KBM-7 (cell line): ENCODE data around the gene NBEA.
"Not testable (repeated sequence)": the region's sequence is repeated elsewhere in the genome, so short reads cannot be mapped to it uniquely, and the experiment has no call there.

Source experiments
- DNase-seq: peaks from one replicate; pipeline ENCODE4 v3.0.0-alpha.2; 2015
- in situ Hi-C: fragments of 300-500 bp; cut with MboI; formaldehyde crosslinking; loops from 2 replicates; pipeline ENCODE4 v1.14.3; 2020; ENCODE audit warnings: low sequenced_read_pairs, low pct_unique_long_range_greater_than_20kb, mixed read lengths

Gene NBEA

GRCh38 chr13:35046587-35046986, 104.5 kb downstream of the NBEA start:
- in situ Hi-C loops: no loop called here

GRCh38 chr13:35055705-35056104, 113.6 kb downstream of the NBEA start:
- in situ Hi-C loops: no loop called here
- DNase-seq: no peak

More at GRCh38 chr13:35046587-35046986, 104.5 kb downstream of the NBEA start:
- no peak for DNase-seq

GRCh38 chr13:35057858-35058257, 115.8 kb downstream of the NBEA start:
- in situ Hi-C loops: no loop called here
- DNase-seq: no peak

GRCh38 chr13:35058585-35058984, 116.5 kb downstream of the NBEA start:
- in situ Hi-C loops, DNase-seq: not testable (repeated sequence)

- in situ Hi-C loops: no loop called here
- no peak for DNase-seq
Measured at GRCh38 chr13:35086667-35087066, 144.6 kb downstream of the NBEA start.

GRCh38 chr13:35092251-35092650, 150.2 kb downstream of the NBEA start:
- in situ Hi-C loops: no loop called here
- no peak for DNase-seq

- DNase-seq: no peak
- in situ Hi-C loops: no loop called here
Measured at GRCh38 chr13:35092751-35093150, 150.7 kb downstream of the NBEA start.

GRCh38 chr13:35093356-35093755, 151.3 kb downstream of the NBEA start:
- in situ Hi-C loops: no loop called here
- no peak for DNase-seq

- DNase-seq: not testable (repeated sequence)
Measured at GRCh38 chr13:35106771-35107170, 164.7 kb downstream of the NBEA start.

GRCh38 chr13:35107535-35107934, 165.5 kb downstream of the NBEA start:
- in situ Hi-C loops: no loop called here
- no peak for DNase-seq

More at GRCh38 chr13:35106771-35107170, 164.7 kb downstream of the NBEA start:
- in situ Hi-C loops: not testable (repeated sequence)

- DNase-seq, in situ Hi-C loops: not testable (repeated sequence)
Measured at GRCh38 chr13:35113612-35114011, 171.5 kb downstream of the NBEA start.

GRCh38 chr13:35127466-35127865, 185.4 kb downstream of the NBEA start:
- DNase-seq: no peak
- in situ Hi-C loops: no loop called here

- in situ Hi-C loops: no loop called here
- no peak for DNase-seq
Measured at GRCh38 chr13:35129500-35129899, 187.4 kb downstream of the NBEA start.

- no peak for DNase-seq
- in situ Hi-C loops: no loop called here
Measured at GRCh38 chr13:35131471-35131870, 189.4 kb downstream of the NBEA start.

GRCh38 chr13:35136585-35136984, 194.5 kb downstream of the NBEA start:
- no peak for DNase-seq
- in situ Hi-C loops: no loop called here

GRCh38 chr13:35139591-35139990, 197.5 kb downstream of the NBEA start:
- peak; percentile 54 for DNase-seq
- in situ Hi-C loops: no loop called here

GRCh38 chr13:35140321-35140720, 198.3 kb downstream of the NBEA start:
- in situ Hi-C loops: no loop called here
- DNase-seq: no peak

- no peak for DNase-seq
Measured at GRCh38 chr13:35140831-35141230, 198.8 kb downstream of the NBEA start.

GRCh38 chr13:35143123-35143522, 201.1 kb downstream of the NBEA start:
- no peak for DNase-seq
- in situ Hi-C loops: no loop called here

More at GRCh38 chr13:35140831-35141230, 198.8 kb downstream of the NBEA start:
- in situ Hi-C loops: no loop called here

GRCh38 chr13:35144166-35144890, 202.3 kb downstream of the NBEA start:
- DNase-seq: no peak
- in situ Hi-C loops: no loop called here

- in situ Hi-C loops: no loop called here
- no peak for DNase-seq
Measured at GRCh38 chr13:35146686-35147085, 204.6 kb downstream of the NBEA start.
